ENCODE data around the gene ZFX. TPM values are rescaled to one million over a fixed set of nuclear protein-coding genes. Genes with fewer than 3 reads are reported as not detected.

The ZFX gene
- total RNA-seq, 1 experiment from 2014 or later, result 16.6 TPM

DNA sequence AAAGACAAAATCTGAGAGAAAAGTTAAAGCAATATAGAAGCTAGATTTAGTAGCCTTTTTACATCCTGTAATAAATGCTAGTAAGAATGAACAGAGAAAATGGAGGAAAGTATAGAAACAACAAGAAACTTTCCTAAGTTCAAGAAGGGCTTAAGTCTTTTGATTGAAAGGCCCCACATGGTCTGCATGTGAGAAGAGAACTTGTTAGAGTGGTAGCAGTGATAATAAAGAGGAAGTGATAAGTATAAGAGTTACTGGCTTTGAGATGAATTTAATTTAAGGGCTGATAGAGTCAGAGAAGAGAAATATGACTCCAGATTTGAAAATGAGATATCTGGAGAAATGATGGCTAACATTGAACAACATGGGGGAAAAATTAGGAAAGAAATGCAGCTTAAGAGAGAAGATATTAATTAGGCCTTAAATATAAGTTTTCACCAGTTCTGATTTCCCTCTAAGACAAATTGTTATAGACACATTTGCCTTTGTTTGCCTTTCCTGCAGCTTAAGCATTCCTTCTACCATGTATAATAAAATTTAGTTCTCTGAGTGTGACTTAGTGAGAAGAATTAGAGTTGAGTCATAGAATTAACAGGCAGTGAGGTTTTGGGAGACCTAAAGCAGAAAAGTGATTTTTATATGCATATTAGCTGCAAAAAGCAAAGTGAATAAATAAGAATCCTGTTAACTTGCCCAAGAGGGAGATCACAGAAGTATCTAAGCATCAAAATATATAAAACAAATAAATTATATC lies 18.4 kb downstream of the ZFX start:
- no peaks in the 10 kb centered on the region for H3K36me3 ChIP-seq (replicated peaks; ENCODE audit: control insufficient read depth, insufficient read depth, low read length)
- DNase-seq, result no peak
- no peaks in the 10 kb centered on the region for H3K27me3 ChIP-seq (ENCODE audit: control insufficient read depth, insufficient read depth, low read length)
- no peak overlapping the region for H3K4me3 ChIP-seq (ENCODE audit: insufficient read depth, low read depth, low read length)

DNA sequence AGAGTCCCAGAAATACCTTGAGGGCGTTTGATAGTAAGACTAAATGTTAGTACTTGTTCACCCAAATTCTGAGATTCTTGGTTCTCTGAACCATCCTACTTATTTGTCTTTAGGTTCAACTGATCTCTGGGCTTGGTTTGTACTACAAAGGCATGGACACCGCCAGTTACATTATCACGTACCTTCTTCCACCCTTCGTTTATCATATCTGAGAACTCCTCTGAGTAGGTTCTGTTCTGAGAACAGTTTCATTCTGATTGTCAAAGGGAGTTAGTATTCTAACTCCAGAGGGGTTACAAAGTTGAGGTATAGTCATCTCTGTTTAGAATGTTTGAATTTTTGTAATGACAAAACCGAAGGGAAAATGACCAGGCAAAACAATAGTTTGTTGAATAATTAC lies 19.3 kb downstream of the ZFX start:
- H3K27me3 ChIP-seq (ENCODE audit: control insufficient read depth, insufficient read depth, low read length), result no peaks in the 10 kb centered on the region
- H3K36me3 ChIP-seq (replicated peaks; ENCODE audit: control insufficient read depth, insufficient read depth, low read length), result no peaks in the 10 kb centered on the region; the same call in 1 of the 2 replicates
- DNase-seq, result no peak
- H3K4me3 ChIP-seq (ENCODE audit: insufficient read depth, low read depth, low read length), result no peak overlapping the region

DNA sequence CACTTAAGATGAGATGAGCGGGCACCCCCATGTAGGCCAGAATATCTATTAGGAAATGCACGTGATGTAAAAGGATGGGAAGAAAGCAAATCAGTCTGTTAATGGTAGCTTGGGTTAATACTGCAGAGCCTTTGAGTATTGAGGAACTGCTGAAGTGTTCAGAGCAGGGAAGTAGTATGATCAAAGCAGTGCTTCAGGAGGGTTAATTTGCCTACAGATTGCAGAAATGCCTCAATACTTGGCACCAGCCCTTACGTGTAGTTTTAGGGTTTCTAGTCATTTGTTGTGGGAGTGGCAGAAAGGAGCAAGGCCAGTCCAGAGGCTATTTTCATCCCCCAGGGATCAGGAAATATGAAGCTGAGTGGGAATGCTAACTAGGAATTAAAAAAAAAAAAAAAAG lies 19.7 kb downstream of the ZFX start:
- Histone ChIP-seq H3K36me3 (replicated peaks; ENCODE audit: control insufficient read depth, insufficient read depth, low read length) (no peaks in the 10 kb centered on the region; the same call in 1 of the 2 replicates), H3K4me3 (ENCODE audit: insufficient read depth, low read depth, low read length) (no peak overlapping the region), H3K27me3 (ENCODE audit: control insufficient read depth, insufficient read depth, low read length) (no peaks in the 10 kb centered on the region)
- DNase-seq, result no peak

GRCh38 chrX:24173115-24173847 lies 23.8 kb downstream of the ZFX start:
- Histone ChIP-seq H3K27me3 (ENCODE audit: control insufficient read depth, insufficient read depth, low read length) (no peaks in the 10 kb centered on the region), H3K4me3 (ENCODE audit: insufficient read depth, low read depth, low read length) (no peak overlapping the region), H3K36me3 (replicated peaks; ENCODE audit: control insufficient read depth, insufficient read depth, low read length) (peaks cover 2% of the 10 kb centered on the region)
- DNase-seq, result no peak

GRCh38 chrX:24175276-24175675 lies 25.7 kb downstream of the ZFX start:
- Histone ChIP-seq H3K27me3 (ENCODE audit: control insufficient read depth, insufficient read depth, low read length) (no peaks in the 10 kb centered on the region), H3K36me3 (replicated peaks; ENCODE audit: control insufficient read depth, insufficient read depth, low read length) (peaks cover 9% of the 10 kb centered on the region), H3K4me3 (ENCODE audit: insufficient read depth, low read depth, low read length) (no peak overlapping the region)
- DNase-seq, result no peak

GRCh38 chrX:24178441-24178840 lies 28.9 kb downstream of the ZFX start:
- Histone ChIP-seq H3K36me3 (replicated peaks; ENCODE audit: control insufficient read depth, insufficient read depth, low read length) (peaks cover 9% of the 10 kb centered on the region), H3K4me3 (ENCODE audit: insufficient read depth, low read depth, low read length) (no peak overlapping the region), H3K27me3 (ENCODE audit: control insufficient read depth, insufficient read depth, low read length) (no peaks in the 10 kb centered on the region)
- no peak for DNase-seq

DNA sequence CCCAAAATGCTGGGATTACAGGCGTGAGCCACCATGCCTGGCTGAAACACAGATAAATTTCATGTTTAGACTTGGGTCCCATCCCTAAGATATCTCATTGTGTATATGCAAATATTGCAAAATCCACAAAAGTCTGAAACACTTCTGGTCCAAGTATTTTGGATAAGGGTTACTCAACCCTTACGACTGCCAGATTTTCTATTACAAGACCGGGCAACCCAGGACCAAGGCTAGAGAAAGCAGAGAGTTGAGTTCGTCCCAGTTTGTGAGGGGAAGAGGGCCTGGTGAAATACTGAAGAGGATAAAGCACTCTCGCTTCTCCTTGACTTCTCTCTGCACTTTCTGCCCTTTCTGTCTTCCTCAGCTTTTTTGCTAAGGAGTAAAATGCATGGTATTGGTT lies 34.5 kb downstream of the ZFX start:
- Histone ChIP-seq H3K4me3 (ENCODE audit: insufficient read depth, low read depth, low read length) (no peak overlapping the region), H3K27me3 (ENCODE audit: control insufficient read depth, insufficient read depth, low read length) (no peaks in the 10 kb centered on the region), H3K36me3 (replicated peaks; ENCODE audit: control insufficient read depth, insufficient read depth, low read length) (peaks cover 6% of the 10 kb centered on the region)
- no peak for DNase-seq

DNA sequence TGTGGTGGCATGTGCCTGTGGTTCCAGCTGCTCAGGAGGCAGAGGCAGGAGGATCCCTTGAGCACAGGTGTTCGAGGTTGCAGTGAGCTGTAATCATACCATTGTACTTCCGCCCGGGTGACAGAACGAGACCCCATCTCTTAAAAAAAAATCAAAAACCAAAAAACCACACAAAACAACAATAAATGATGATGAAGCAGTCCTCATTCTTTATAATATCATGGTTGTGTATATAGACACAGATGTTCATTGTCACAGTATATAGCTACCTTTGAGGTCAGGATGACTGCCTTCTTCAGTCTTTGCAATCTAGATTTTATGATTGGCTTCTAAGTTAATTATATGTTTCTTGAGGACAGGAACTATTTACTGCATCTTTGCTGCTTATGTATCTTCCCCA lies 37.0 kb downstream of the ZFX start:
- no peak for DNase-seq
- Histone ChIP-seq H3K27me3 (ENCODE audit: control insufficient read depth, insufficient read depth, low read length) (no peaks in the 10 kb centered on the region), H3K36me3 (replicated peaks; ENCODE audit: control insufficient read depth, insufficient read depth, low read length) (no peaks in the 10 kb centered on the region)

GRCh38 chrX:24186986-24187385 lies 37.5 kb downstream of the ZFX start:
- Histone ChIP-seq H3K27me3 (ENCODE audit: control insufficient read depth, insufficient read depth, low read length) (no peaks in the 10 kb centered on the region), H3K36me3 (replicated peaks; ENCODE audit: control insufficient read depth, insufficient read depth, low read length) (no peaks in the 10 kb centered on the region)

More for the DNA sequence above, 37.0 kb downstream of the ZFX start:
- no peak overlapping the region for H3K4me3 ChIP-seq (ENCODE audit: insufficient read depth, low read depth, low read length)

DNA sequence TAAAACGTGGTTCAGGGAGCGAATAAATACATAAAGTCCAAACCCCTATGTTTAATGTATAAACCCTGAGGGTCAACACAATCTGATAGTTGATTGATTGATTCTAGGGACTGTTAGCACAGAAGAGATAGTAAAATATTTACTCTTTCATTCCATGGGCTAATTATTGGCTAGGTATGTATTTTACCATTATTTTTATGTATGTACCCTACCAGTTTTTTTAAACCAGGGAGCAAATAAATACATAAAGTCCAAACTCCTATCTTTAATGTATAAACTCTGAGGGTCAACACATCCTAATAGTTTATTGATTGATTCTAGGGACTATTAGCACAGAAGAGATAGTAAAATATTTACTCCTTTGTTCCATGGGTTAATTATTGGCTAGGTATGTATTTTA lies 40.0 kb downstream of the ZFX start:
- H3K27me3 ChIP-seq (ENCODE audit: control insufficient read depth, insufficient read depth, low read length), result no peaks in the 10 kb centered on the region
- H3K36me3 ChIP-seq (replicated peaks; ENCODE audit: control insufficient read depth, insufficient read depth, low read length), result no peaks in the 10 kb centered on the region
- no peak for DNase-seq
- H3K4me3 ChIP-seq (ENCODE audit: insufficient read depth, low read depth, low read length), result no peak overlapping the region

More at GRCh38 chrX:24186986-24187385, 37.5 kb downstream of the ZFX start:
- no peak for DNase-seq
- H3K4me3 ChIP-seq (ENCODE audit: insufficient read depth, low read depth, low read length), result no peak overlapping the region

DNA sequence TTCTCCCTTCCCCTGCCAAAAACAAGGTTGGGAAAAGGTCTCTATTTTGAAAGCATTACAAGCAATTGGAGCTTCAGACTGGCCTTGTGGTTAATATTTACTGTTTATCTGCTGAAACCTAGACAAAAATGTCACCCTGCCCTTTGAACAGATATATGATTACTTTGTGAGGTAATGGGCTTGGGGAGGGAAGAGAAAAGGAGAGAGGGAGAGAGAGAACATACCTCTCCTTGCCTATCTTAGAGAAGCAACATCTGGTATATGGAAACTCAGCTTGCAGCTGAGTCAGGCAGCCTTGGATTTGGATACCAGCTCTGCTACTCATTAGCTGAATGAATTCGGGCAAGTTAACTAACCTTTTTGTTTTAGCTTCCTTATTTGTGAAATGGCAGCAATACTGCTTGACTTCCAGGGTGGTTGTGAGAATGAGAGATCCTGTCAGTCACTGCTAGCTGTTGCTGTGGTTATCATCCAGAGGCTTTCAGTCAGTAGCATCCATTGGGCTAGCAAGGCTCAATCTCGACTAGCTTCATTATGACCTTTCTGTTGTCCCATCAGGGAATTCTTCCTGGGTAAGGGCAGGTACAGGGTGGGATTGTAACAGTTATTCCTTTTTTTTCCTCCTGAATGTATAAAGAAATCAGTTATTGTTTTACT lies 41.1 kb downstream of the ZFX start:
- DNase-seq, result no peak
- no peaks in the 10 kb centered on the region for H3K36me3 ChIP-seq (replicated peaks; ENCODE audit: control insufficient read depth, insufficient read depth, low read length)
- H3K27me3 ChIP-seq (ENCODE audit: control insufficient read depth, insufficient read depth, low read length), result no peaks in the 10 kb centered on the region
- H3K4me3 ChIP-seq (ENCODE audit: insufficient read depth, low read depth, low read length), result no peak overlapping the region

GRCh38 chrX:24196509-24196908 lies 47.0 kb downstream of the ZFX start:
- Histone ChIP-seq H3K4me3 (ENCODE audit: insufficient read depth, low read depth, low read length) (no peak overlapping the region), H3K27me3 (ENCODE audit: control insufficient read depth, insufficient read depth, low read length) (no peaks in the 10 kb centered on the region), H3K36me3 (replicated peaks; ENCODE audit: control insufficient read depth, insufficient read depth, low read length) (no peaks in the 10 kb centered on the region; the same call in 1 of the 2 replicates)
- DNase-seq, result no peak

DNA sequence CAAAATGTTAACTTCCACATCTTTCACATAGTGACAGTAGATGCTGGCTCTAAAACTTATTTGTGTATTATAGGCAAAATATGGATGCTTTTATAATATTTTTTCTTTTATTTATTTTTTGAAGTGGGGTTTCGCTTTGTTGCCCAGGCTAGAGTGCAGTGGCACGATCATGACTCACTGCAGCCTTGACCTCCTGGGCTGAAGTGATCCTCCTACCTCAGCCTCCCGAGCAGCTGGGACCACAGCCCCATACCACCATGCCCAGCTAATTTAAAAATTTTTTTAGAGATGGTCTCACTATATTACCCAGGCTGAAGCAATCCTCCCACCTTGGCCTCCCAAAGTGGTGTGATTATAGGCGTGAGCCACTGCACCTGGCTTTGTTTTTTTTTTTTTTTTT lies 48.6 kb downstream of the ZFX start:
- Histone ChIP-seq H3K4me3 (ENCODE audit: insufficient read depth, low read depth, low read length) (no peak overlapping the region), H3K27me3 (ENCODE audit: control insufficient read depth, insufficient read depth, low read length) (no peaks in the 10 kb centered on the region), H3K36me3 (replicated peaks; ENCODE audit: control insufficient read depth, insufficient read depth, low read length) (no peaks in the 10 kb centered on the region; the same call in 1 of the 2 replicates)
- DNase-seq, result no peak

- no peaks in the 10 kb centered on the region; the same call in 1 of the 2 replicates for H3K36me3 ChIP-seq (replicated peaks; ENCODE audit: control insufficient read depth, insufficient read depth, low read length)
- H3K27me3 ChIP-seq (ENCODE audit: control insufficient read depth, insufficient read depth, low read length), result no peaks in the 10 kb centered on the region
- no peak for DNase-seq
- no peak overlapping the region for H3K4me3 ChIP-seq (ENCODE audit: insufficient read depth, low read depth, low read length)
Observed at GRCh38 chrX:24200133-24200532, 50.6 kb downstream of the ZFX start.

GRCh38 chrX:24201216-24201615 lies 51.7 kb downstream of the ZFX start:
- no peak overlapping the region for H3K4me3 ChIP-seq (ENCODE audit: insufficient read depth, low read depth, low read length)
- H3K27me3 ChIP-seq (ENCODE audit: control insufficient read depth, insufficient read depth, low read length), result no peaks in the 10 kb centered on the region
- DNase-seq, result no peak
- H3K36me3 ChIP-seq (replicated peaks; ENCODE audit: control insufficient read depth, insufficient read depth, low read length), result no peaks in the 10 kb centered on the region; the same call in 1 of the 2 replicates

Data from H7 (cell line).